ENCODE data around the gene PRTFDC1.

The PRTFDC1 gene

GRCh38 chr10:24952707-24953645 is 570 bp upstream of the PRTFDC1 start:
- H3K4me3 ChIP-seq (replicated peaks; ENCODE audit: insufficient read depth, low read length): no peak overlapping the region
- H3K27ac ChIP-seq (replicated peaks): no peak overlapping the region
- no peaks in the 10 kb centered on the region for H3K27me3 ChIP-seq (ENCODE audit: insufficient read depth, poor library complexity, severe bottlenecking)
- TF ChIP-seq POLR2AphosphoS5 (IDR thresholded peaks at IDR 0.05; ENCODE audit: low read depth) (no peak), SPI1 (IDR thresholded peaks at IDR 0.05; ENCODE audit: borderline replicate concordance, low read depth) (no peak), REST (IDR thresholded peaks at IDR 0.05; ENCODE audit: insufficient replicate concordance, low read depth) (no peak), GABPA (IDR thresholded peaks at IDR 0.05; ENCODE audit: low read depth) (no peak)
- TF ChIP-seq, protein P1, sequence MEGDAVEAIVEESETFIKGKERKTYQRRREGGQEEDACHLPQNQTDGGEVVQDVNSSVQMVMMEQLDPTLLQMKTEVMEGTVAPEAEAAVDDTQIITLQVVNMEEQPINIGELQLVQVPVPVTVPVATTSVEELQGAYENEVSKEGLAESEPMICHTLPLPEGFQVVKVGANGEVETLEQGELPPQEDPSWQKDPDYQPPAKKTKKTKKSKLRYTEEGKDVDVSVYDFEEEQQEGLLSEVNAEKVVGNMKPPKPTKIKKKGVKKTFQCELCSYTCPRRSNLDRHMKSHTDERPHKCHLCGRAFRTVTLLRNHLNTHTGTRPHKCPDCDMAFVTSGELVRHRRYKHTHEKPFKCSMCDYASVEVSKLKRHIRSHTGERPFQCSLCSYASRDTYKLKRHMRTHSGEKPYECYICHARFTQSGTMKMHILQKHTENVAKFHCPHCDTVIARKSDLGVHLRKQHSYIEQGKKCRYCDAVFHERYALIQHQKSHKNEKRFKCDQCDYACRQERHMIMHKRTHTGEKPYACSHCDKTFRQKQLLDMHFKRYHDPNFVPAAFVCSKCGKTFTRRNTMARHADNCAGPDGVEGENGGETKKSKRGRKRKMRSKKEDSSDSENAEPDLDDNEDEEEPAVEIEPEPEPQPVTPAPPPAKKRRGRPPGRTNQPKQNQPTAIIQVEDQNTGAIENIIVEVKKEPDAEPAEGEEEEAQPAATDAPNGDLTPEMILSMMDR (IDR thresholded peaks at IDR 0.05; ENCODE audit: insufficient read depth, low read length): no peak
- no peak for DNase-seq (ENCODE audit: low read depth in 1 of 2, low spot score in 1 of 2)

DNA sequence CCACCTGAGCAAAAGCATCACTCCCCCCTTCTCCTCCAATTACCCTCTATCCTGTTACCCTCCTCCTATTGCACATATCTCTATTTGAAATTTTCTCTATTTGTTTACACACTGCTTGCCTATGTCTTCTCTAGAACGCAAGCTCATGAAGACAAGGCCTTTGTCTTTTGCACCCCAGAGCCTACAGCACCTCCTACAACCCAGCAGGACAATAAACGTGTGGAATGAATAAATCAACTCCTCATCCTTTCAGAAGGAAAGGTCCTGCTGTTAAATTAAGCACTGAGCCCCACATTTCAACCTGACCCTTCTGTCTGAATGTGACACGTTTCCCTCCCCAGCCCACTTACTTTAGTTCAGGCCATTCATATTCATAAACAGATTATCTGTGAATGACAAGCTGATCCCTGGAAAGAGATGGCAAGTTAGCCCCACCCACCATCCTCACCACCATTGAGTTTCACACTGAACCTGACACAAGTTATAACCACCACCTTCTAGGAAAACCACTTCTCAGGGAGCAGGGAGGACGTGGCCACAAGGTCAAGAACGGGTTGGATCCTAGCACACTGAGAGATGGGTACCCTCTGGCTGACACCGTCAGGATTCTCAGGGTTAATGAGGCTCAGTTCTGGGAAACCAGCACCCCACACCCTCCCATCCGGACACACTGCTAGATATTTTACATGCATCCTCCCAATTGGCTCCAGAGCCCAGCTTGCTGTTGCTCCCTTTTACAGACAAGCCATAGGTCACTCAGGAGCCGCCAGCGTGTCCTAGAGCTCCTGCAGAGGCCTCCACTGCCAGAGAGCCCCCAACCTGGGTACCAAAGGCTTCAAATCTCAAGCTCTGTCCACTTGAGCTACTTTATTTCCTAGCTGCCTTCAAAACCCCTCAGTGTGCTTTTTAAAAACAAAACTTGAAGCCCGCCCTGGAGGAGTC is 934 bp downstream of the PRTFDC1 start:
- no peak overlapping the region for H3K4me3 ChIP-seq (replicated peaks; ENCODE audit: insufficient read depth, low read length)
- no peak overlapping the region for H3K27ac ChIP-seq (replicated peaks)
- no peaks in the 10 kb centered on the region for H3K27me3 ChIP-seq (ENCODE audit: insufficient read depth, poor library complexity, severe bottlenecking)
- DNase-seq (ENCODE audit: low read depth in 1 of 2, low spot score in 1 of 2): no peak
- TF ChIP-seq POLR2AphosphoS5 (IDR thresholded peaks at IDR 0.05; ENCODE audit: low read depth) (no peak), REST (IDR thresholded peaks at IDR 0.05; ENCODE audit: insufficient replicate concordance, low read depth) (no peak), SPI1 (IDR thresholded peaks at IDR 0.05; ENCODE audit: borderline replicate concordance, low read depth) (no peak), GABPA (IDR thresholded peaks at IDR 0.05; ENCODE audit: low read depth) (no peak)
- TF ChIP-seq, protein P1 (IDR thresholded peaks at IDR 0.05; ENCODE audit: insufficient read depth, low read length): no peak

- TF ChIP-seq POLR2AphosphoS5 (IDR thresholded peaks at IDR 0.05; ENCODE audit: low read depth): no peak
- TF ChIP-seq, protein P1 (IDR thresholded peaks at IDR 0.05; ENCODE audit: insufficient read depth, low read length): no peak
- TF ChIP-seq GABPA (IDR thresholded peaks at IDR 0.05; ENCODE audit: low read depth): no peak
- TF ChIP-seq REST (IDR thresholded peaks at IDR 0.05; ENCODE audit: insufficient replicate concordance, low read depth): no peak
- TF ChIP-seq SPI1 (IDR thresholded peaks at IDR 0.05; ENCODE audit: borderline replicate concordance, low read depth): no peak
- Histone ChIP-seq H3K4me3 (replicated peaks; ENCODE audit: insufficient read depth, low read length) (no peak overlapping the region), H3K27me3 (ENCODE audit: insufficient read depth, poor library complexity, severe bottlenecking) (no peaks in the 10 kb centered on the region), H3K27ac (replicated peaks) (no peak overlapping the region)
- DNase-seq (ENCODE audit: low read depth in 1 of 2, low spot score in 1 of 2): no peak
Observed at GRCh38 chr10:24950439-24950838, 2.0 kb downstream of the PRTFDC1 start.
